GM23338 (cell line): Measurements from ENCODE around the gene GNAI1. TPM values are rescaled to one million over a fixed set of nuclear protein-coding genes. Genes with fewer than 3 reads are reported as not detected.

Experiments
- ATAC-seq: fragments of 200-7000 bp; cut with Tn5 transposase; 3 replicates; pipeline ENCODE4 v1.9.1; 2020
- DNase-seq: peaks from one replicate; pipeline ENCODE4 v3.0.0-alpha.2; 2015; ENCODE audit warnings: low spot score
- H2AFZ ChIP-seq: fragments of 200-600 bp; sonication (generic); 2 replicates; pipeline ENCODE4 v1.8.0; 2016; ENCODE audit warnings: antibody characterized with exemption, mild to moderate bottlenecking, moderate library complexity
- H3F3A ChIP-seq: fragments of 200-600 bp; sonication (generic); replicated peaks from 2 replicates; pipeline ENCODE4 v1.8.0; 2017; ENCODE audit warnings: antibody characterized with exemption, mixed run types, low read depth
- H3K27ac ChIP-seq: fragments of 200-600 bp; sonication (generic); 2 replicates; pipeline ENCODE4 v1.6.1; 2016; ENCODE audit warnings: low read depth
- H3K27me3 ChIP-seq: fragments of 200-600 bp; sonication (generic); 2 replicates; pipeline ENCODE4 v1.8.0; 2016; ENCODE audit warnings: mild to moderate bottlenecking, mixed run types, moderate library complexity; ENCODE audit not compliant: insufficient read depth
- H3K36me3 ChIP-seq: fragments of 200-600 bp; sonication (generic); 2 replicates; pipeline ENCODE4 v1.8.0; 2016; ENCODE audit warnings: mild to moderate bottlenecking; ENCODE audit not compliant: insufficient read depth
- H3K4me1 ChIP-seq: fragments of 200-600 bp; sonication (generic); 2 replicates; pipeline ENCODE4 v1.8.0; 2016; ENCODE audit warnings: mild to moderate bottlenecking, moderate library complexity; ENCODE audit not compliant: insufficient read depth
- H3K4me2 ChIP-seq: fragments of 200-600 bp; sonication (generic); 2 replicates; pipeline ENCODE4 v1.7.1; 2017; ENCODE audit warnings: mixed run types
- H3K4me3 ChIP-seq: fragments of 200-600 bp; sonication (generic); 2 replicates; pipeline ENCODE4 v1.6.1; 2016; ENCODE audit warnings: mixed run types
- H3K79me2 ChIP-seq: fragments of 200-600 bp; sonication (generic); replicated peaks from 2 replicates; pipeline ENCODE4 v1.8.0; 2017; ENCODE audit warnings: mild to moderate bottlenecking; ENCODE audit not compliant: insufficient read depth
- H3K9me2 ChIP-seq: fragments of 200-600 bp; sonication (generic); 2 replicates; pipeline ENCODE4 v1.8.0; 2017; ENCODE audit not compliant: insufficient read depth
- H4K20me1 ChIP-seq: fragments of 200-600 bp; sonication (generic); replicated peaks from 2 replicates; pipeline ENCODE4 v1.8.0; 2017; ENCODE audit warnings: mild to moderate bottlenecking; ENCODE audit not compliant: insufficient read depth
- H3K27ac Mint-ChIP-seq: 2 replicates; pipeline ENCODE4 v1.8.0; 2020; ENCODE audit warnings: inconsistent platforms, mild to moderate bottlenecking, moderate library complexity, mixed read lengths
- H3K27me3 Mint-ChIP-seq: 3 replicates; pipeline ENCODE4 v1.8.0; 2022; ENCODE audit warnings: low read depth, mild to moderate bottlenecking, moderate library complexity, mixed read lengths, inconsistent platforms; ENCODE audit not compliant: insufficient read depth, poor library complexity
- H3K36me3 Mint-ChIP-seq: 3 replicates; pipeline ENCODE4 v1.8.0; 2021; ENCODE audit warnings: low read depth, mild to moderate bottlenecking, inconsistent platforms, moderate library complexity, mixed read lengths
- H3K4me1 Mint-ChIP-seq: 3 replicates; pipeline ENCODE4 v1.8.0; 2020; ENCODE audit warnings: mild to moderate bottlenecking, inconsistent platforms, mixed read lengths
- H3K4me3 Mint-ChIP-seq: 3 replicates; pipeline ENCODE4 v1.8.0; 2021; ENCODE audit warnings: moderate library complexity, mild to moderate bottlenecking, inconsistent platforms, mixed read lengths
- H3K9me3 Mint-ChIP-seq: 3 replicates; pipeline ENCODE4 v1.8.0; 2020; ENCODE audit warnings: moderate library complexity, mild to moderate bottlenecking, inconsistent platforms, mixed read lengths
- EZH2 ChIP-seq: fragments of 200-600 bp; sonication (generic); IDR thresholded peaks from one replicate; pipeline ENCODE4 v1.8.0; 2017; ENCODE audit warnings: antibody characterized with exemption, mild to moderate bottlenecking, low read depth; ENCODE audit not compliant: unreplicated experiment
- POLR2AphosphoS5 ChIP-seq: IDR thresholded peaks from 2 replicates; pipeline ENCODE4 v1.6.1; 2016; ENCODE audit warnings: antibody characterized with exemption, low read depth
- STAT1 ChIP-seq: IDR thresholded peaks from one replicate; pipeline ENCODE4 v1.6.1; 2016; ENCODE audit warnings: antibody characterized with exemption; ENCODE audit not compliant: unreplicated experiment
- ZNF114 ChIP-seq: fragments of 250-450 bp; sonication (Bioruptor Pico); IDR thresholded peaks from 2 replicates; pipeline ENCODE4 v1.5.0; 2020; ENCODE audit warnings: mild to moderate bottlenecking, moderate library complexity
- polyA plus RNA-seq: library from polyadenylated mRNA; unstranded; fragments of >200 nt; fragmentation: Nextera tagmentation; extraction: Ambion mirVana; gene quantifications from 2 replicates; pipeline ENCODE4 v1.2.1, GENCODE V29; 2016
- total RNA-seq: library from RNA; depleted of rRNA; stranded (reverse); fragments of >200 nt; shearing (Covaris generic); gene quantifications from 2 replicates; pipeline ENCODE4 v1.2.3, GENCODE V29; 2014
- TF ChIP-seq, protein P1 (sequence below): fragments of 250-450 bp; sonication (Bioruptor Pico); IDR thresholded peaks from 2 replicates; pipeline ENCODE4 v1.5.0; 2020; ENCODE audit warnings: mild to moderate bottlenecking, moderate library complexity
- TF ChIP-seq, protein P2 (sequence below): IDR thresholded peaks from one replicate; pipeline ENCODE4 v1.6.1; 2018; ENCODE audit warnings: antibody characterized with exemption; ENCODE audit not compliant: unreplicated experiment

Gene GNAI1
- total and polyA plus RNA-seq, 2 experiments from 2014 or later = 31.3 to 36.9 TPM

DNA sequence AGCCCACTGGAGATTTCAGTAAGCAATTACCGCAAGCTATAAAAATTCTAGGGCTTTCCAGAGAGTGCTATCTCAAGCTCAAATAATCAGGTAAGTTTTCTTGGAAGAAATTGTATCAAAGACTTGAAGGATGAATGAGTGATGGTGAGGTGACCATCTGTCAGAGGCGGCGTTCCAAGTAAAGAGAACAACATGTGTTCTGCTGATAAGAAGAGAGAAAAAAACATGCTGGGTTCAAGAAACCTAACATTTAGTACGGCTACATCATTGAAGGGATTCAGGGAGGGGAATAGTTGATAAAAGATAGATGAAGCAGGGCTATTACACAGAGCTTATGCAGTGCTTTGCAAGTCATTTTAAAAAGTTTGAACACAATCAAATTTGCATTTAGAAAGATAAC is 100.7 kb downstream of the GNAI1 start (continued):
- TF ChIP-seq, protein P1, sequence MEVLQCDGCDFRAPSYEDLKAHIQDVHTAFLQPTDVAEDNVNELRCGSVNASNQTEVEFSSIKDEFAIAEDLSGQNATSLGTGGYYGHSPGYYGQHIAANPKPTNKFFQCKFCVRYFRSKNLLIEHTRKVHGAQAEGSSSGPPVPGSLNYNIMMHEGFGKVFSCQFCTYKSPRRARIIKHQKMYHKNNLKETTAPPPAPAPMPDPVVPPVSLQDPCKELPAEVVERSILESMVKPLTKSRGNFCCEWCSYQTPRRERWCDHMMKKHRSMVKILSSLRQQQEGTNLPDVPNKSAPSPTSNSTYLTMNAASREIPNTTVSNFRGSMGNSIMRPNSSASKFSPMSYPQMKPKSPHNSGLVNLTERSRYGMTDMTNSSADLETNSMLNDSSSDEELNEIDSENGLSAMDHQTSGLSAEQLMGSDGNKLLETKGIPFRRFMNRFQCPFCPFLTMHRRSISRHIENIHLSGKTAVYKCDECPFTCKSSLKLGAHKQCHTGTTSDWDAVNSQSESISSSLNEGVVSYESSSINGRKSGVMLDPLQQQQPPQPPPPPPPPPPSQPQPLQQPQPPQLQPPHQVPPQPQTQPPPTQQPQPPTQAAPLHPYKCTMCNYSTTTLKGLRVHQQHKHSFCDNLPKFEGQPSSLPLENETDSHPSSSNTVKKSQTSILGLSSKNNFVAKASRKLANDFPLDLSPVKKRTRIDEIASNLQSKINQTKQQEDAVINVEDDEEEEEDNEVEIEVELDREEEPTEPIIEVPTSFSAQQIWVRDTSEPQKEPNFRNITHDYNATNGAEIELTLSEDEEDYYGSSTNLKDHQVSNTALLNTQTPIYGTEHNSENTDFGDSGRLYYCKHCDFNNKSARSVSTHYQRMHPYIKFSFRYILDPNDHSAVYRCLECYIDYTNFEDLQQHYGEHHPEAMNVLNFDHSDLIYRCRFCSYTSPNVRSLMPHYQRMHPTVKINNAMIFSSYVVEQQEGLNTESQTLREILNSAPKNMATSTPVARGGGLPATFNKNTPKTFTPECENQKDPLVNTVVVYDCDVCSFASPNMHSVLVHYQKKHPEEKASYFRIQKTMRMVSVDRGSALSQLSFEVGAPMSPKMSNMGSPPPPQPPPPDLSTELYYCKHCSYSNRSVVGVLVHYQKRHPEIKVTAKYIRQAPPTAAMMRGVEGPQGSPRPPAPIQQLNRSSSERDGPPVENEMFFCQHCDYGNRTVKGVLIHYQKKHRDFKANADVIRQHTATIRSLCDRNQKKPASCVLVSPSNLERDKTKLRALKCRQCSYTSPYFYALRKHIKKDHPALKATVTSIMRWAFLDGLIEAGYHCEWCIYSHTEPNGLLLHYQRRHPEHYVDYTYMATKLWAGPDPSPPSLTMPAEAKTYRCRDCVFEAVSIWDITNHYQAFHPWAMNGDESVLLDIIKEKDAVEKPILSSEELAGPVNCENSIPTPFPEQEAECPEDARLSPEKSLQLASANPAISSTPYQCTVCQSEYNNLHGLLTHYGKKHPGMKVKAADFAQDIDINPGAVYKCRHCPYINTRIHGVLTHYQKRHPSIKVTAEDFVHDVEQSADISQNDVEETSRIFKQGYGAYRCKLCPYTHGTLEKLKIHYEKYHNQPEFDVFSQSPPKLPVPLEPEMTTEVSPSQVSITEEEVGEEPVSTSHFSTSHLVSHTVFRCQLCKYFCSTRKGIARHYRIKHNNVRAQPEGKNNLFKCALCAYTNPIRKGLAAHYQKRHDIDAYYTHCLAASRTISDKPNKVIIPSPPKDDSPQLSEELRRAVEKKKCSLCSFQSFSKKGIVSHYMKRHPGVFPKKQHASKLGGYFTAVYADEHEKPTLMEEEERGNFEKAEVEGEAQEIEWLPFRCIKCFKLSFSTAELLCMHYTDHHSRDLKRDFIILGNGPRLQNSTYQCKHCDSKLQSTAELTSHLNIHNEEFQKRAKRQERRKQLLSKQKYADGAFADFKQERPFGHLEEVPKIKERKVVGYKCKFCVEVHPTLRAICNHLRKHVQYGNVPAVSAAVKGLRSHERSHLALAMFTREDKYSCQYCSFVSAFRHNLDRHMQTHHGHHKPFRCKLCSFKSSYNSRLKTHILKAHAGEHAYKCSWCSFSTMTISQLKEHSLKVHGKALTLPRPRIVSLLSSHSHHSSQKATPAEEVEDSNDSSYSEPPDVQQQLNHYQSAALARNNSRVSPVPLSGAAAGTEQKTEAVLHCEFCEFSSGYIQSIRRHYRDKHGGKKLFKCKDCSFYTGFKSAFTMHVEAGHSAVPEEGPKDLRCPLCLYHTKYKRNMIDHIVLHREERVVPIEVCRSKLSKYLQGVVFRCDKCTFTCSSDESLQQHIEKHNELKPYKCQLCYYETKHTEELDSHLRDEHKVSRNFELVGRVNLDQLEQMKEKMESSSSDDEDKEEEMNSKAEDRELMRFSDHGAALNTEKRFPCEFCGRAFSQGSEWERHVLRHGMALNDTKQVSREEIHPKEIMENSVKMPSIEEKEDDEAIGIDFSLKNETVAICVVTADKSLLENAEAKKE = no peak
- TF ChIP-seq POLR2AphosphoS5 = no peak

DNA sequence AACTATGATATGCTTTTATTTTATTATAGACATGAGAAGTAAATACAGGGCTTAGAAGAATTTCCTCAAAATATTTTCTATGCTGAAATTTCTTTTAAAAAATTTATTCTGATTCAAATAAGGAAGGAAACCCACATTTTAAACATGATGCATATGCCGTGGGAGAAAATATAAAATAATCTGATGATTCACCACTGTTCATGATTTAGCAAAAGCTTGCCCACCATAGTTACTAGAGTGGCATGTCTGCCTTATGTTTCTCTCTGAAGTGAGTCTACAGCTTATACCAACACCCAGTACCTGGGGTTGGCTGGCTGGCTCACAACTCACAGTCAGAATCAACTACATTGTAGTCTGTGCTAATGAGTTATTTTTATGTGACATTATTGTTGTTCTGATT is 102.0 kb downstream of the GNAI1 start:
- no peak overlapping the region for H2AFZ ChIP-seq
- H3K4me1 ChIP-seq = no peaks in the 10 kb centered on the region
- no peaks in the 10 kb centered on the region for H3K79me2 ChIP-seq
- peaks cover 2% of the 10 kb centered on the region for H3K27me3 Mint-ChIP-seq
- H3K27ac Mint-ChIP-seq = no peak overlapping the region
- ATAC-seq (no peak), DNase-seq (no peak)
- H3K36me3 ChIP-seq = no peaks in the 10 kb centered on the region
- peaks cover 5% of the 10 kb centered on the region; the same call in 1 of the 3 replicates for H3K4me1 Mint-ChIP-seq
- no peaks in the 10 kb centered on the region for H4K20me1 ChIP-seq
- no peaks in the 10 kb centered on the region for H3F3A ChIP-seq
- H3K9me3 Mint-ChIP-seq = no peaks in the 10 kb centered on the region
- H3K9me2 ChIP-seq = peaks cover 10% of the 10 kb centered on the region; the same call in 1 of the 2 replicates
- H3K27me3 ChIP-seq = no peaks in the 10 kb centered on the region
- H3K4me2 ChIP-seq = no peak overlapping the region
- no peaks in the 10 kb centered on the region for H3K36me3 Mint-ChIP-seq
- H3K27ac ChIP-seq = no peak overlapping the region
- H3K4me3 Mint-ChIP-seq = no peak overlapping the region
- H3K4me3 ChIP-seq = no peak overlapping the region
- TF ChIP-seq STAT1 = no peak
- TF ChIP-seq, protein P2, sequence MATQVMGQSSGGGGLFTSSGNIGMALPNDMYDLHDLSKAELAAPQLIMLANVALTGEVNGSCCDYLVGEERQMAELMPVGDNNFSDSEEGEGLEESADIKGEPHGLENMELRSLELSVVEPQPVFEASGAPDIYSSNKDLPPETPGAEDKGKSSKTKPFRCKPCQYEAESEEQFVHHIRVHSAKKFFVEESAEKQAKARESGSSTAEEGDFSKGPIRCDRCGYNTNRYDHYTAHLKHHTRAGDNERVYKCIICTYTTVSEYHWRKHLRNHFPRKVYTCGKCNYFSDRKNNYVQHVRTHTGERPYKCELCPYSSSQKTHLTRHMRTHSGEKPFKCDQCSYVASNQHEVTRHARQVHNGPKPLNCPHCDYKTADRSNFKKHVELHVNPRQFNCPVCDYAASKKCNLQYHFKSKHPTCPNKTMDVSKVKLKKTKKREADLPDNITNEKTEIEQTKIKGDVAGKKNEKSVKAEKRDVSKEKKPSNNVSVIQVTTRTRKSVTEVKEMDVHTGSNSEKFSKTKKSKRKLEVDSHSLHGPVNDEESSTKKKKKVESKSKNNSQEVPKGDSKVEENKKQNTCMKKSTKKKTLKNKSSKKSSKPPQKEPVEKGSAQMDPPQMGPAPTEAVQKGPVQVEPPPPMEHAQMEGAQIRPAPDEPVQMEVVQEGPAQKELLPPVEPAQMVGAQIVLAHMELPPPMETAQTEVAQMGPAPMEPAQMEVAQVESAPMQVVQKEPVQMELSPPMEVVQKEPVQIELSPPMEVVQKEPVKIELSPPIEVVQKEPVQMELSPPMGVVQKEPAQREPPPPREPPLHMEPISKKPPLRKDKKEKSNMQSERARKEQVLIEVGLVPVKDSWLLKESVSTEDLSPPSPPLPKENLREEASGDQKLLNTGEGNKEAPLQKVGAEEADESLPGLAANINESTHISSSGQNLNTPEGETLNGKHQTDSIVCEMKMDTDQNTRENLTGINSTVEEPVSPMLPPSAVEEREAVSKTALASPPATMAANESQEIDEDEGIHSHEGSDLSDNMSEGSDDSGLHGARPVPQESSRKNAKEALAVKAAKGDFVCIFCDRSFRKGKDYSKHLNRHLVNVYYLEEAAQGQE = no peak
- TF ChIP-seq, protein P1 = no peak
- no peak for TF ChIP-seq EZH2
- no peak for TF ChIP-seq ZNF114 (CRISPR knock-in tag)
